HEK293T (cell line): ENCODE measurements around the gene WWOX.

Experiments
- CTCF ChIA-PET: fragments of 350-600 bp; formaldehyde crosslinking; extraction: SDS; loops from one replicate; lab custom pipeline; 2021; ENCODE audit warnings: antibody characterized with exemption, inconsistent platforms; lab: Yijun Ruan, JAX
- POLR2A ChIA-PET: fragments of 350-600 bp; formaldehyde crosslinking; extraction: SDS; loops from one replicate; lab custom pipeline; 2020; ENCODE audit warnings: antibody characterized with exemption, inconsistent platforms; lab: Yijun Ruan, JAX
- DNase-seq: peaks from one replicate; pipeline ENCODE4 v3.0.0; 2012; ENCODE audit warnings: mixed read lengths; ENCODE audit errors: extremely low spot score
- ARNT ChIP-seq: fragments of 450-650 bp; IDR thresholded peaks from 2 replicates; pipeline ENCODE4 v1.6.1; 2017; ENCODE audit warnings: mild to moderate bottlenecking
- BHLHE40 ChIP-seq: fragments of 450-650 bp; IDR thresholded peaks from 2 replicates; pipeline ENCODE4 v1.6.1; 2016; ENCODE audit warnings: mild to moderate bottlenecking, moderate library complexity, borderline replicate concordance
- CTBP1 ChIP-seq: fragments of 450-650 bp; IDR thresholded peaks from 2 replicates; pipeline ENCODE4 v1.6.1; 2016; ENCODE audit warnings: borderline replicate concordance
- ELF4 ChIP-seq: fragments of 450-650 bp; IDR thresholded peaks from 2 replicates; pipeline ENCODE4 v1.6.1; 2017; ENCODE audit warnings: antibody characterized with exemption
- FOXA1 ChIP-seq: fragments of 450-650 bp; IDR thresholded peaks from 2 replicates; pipeline ENCODE4 v1.6.1; 2016; ENCODE audit warnings: mild to moderate bottlenecking
- FOXK2 ChIP-seq: fragments of 450-650 bp; IDR thresholded peaks from 2 replicates; pipeline ENCODE4 v1.6.1; 2016; ENCODE audit warnings: mild to moderate bottlenecking
- FOXM1 ChIP-seq: fragments of 450-650 bp; IDR thresholded peaks from 2 replicates; pipeline ENCODE4 v1.6.1; 2017; ENCODE audit warnings: mild to moderate bottlenecking, borderline replicate concordance
- HDGF ChIP-seq: fragments of 450-650 bp; IDR thresholded peaks from 2 replicates; pipeline ENCODE4 v1.6.1; 2017; ENCODE audit warnings: antibody characterized with exemption, borderline replicate concordance
- L3MBTL2 ChIP-seq: fragments of 450-650 bp; conservative IDR thresholded peaks from 2 replicates; pipeline ENCODE4 v1.6.1; 2016; ENCODE audit warnings: mild to moderate bottlenecking
- LEF1 ChIP-seq: fragments of 450-650 bp; IDR thresholded peaks from 2 replicates; pipeline ENCODE4 v1.6.1; 2017; ENCODE audit warnings: mild to moderate bottlenecking, borderline replicate concordance
- NFRKB ChIP-seq: fragments of 450-650 bp; IDR thresholded peaks from 2 replicates; pipeline ENCODE4 v1.6.1; 2016; ENCODE audit warnings: mild to moderate bottlenecking, moderate library complexity
- PKNOX1 ChIP-seq: fragments of 450-650 bp; IDR thresholded peaks from 2 replicates; pipeline ENCODE4 v1.6.1; 2016
- SP1 ChIP-seq: fragments of 450-650 bp; IDR thresholded peaks from 2 replicates; pipeline ENCODE4 v1.6.1; 2017
- SUZ12 ChIP-seq: fragments of 450-650 bp; IDR thresholded peaks from 2 replicates; pipeline ENCODE4 v1.6.1; 2016; ENCODE audit warnings: mild to moderate bottlenecking
- TARDBP ChIP-seq: fragments of 450-650 bp; IDR thresholded peaks from 2 replicates; pipeline ENCODE4 v1.6.1; 2016
- ZNF384 ChIP-seq: fragments of 450-650 bp; IDR thresholded peaks from 2 replicates; pipeline ENCODE4 v1.6.1; 2016

WWOX gene

GRCh38 chr16:79114759-79115158 is 1015.3 kb downstream of the WWOX start:
- no peak for DNase-seq
- no peak for TF ChIP-seq L3MBTL2
- no peak for TF ChIP-seq FOXM1
- TF ChIP-seq CTBP1: no peak
- TF ChIP-seq HDGF: no peak
- no peak for TF ChIP-seq NFRKB
- no peak for TF ChIP-seq FOXK2
- no peak for TF ChIP-seq TARDBP
- TF ChIP-seq ARNT: no peak
- CTCF ChIA-PET: no interaction called here
- POLR2A ChIA-PET: no interaction called here

GRCh38 chr16:79121906-79122305 is 1022.5 kb downstream of the WWOX start:
- DNase-seq: no peak
- ChIA-PET POLR2A (no interaction called here), CTCF (no interaction called here)
- TF ChIP-seq SP1: no peak
- no peak for TF ChIP-seq FOXM1
- TF ChIP-seq BHLHE40: no peak
- TF ChIP-seq SUZ12: no peak
- no peak for TF ChIP-seq CTBP1
- no peak for TF ChIP-seq L3MBTL2
- no peak for TF ChIP-seq NFRKB

- no peak for DNase-seq
- ChIA-PET POLR2A (no interaction called here), CTCF (no interaction called here)
- TF ChIP-seq HDGF: no peak
Observed at GRCh38 chr16:79122343-79122742, 1022.9 kb downstream of the WWOX start.

DNA sequence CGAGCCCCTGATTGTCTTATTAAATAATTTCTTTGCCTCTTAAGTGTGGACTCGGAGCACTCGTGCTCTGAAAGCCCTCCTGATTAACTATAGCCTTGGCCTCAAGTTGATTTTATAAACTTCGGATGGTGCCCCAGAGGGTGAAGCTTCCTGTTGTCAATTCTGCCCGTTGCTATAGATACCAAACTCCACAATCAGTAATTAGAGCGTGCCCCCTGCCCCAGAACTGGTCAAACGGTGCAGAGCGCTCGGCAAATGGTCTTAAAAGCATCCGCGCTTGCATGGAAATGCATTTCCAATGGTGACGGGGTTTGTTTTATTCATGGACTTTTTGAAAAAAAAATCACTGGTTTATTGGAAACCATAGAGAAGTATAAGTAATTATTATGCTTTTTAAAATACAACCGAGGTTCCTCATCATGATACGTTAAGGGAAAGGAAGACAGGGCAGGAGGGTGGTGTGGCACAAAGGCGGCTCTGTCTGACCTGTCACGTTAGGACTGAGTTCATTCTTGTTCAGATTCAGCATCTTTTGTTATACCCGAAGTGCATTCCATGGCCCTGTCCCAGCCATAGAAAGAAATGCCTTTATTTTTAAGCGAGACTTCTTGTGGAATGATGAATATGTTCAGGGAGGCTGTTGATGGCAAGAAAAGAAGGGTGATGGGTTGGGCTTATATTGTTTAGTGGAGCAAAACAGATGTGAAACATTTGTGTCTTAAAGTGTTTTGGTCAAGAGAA is 1024.7 kb downstream of the WWOX start:
- CTCF ChIA-PET: no interaction called here
- POLR2A ChIA-PET: no interaction called here
- no peak for TF ChIP-seq ELF4
- TF ChIP-seq ARNT: no peak
- no peak for TF ChIP-seq SP1
- no peak for TF ChIP-seq NFRKB
- TF ChIP-seq BHLHE40: no peak
- no peak for TF ChIP-seq FOXK2
- no peak for TF ChIP-seq CTBP1
- no peak for TF ChIP-seq L3MBTL2
- no peak for TF ChIP-seq SUZ12
- TF ChIP-seq HDGF: no peak
- no peak for DNase-seq

GRCh38 chr16:79127766-79128165 is 1028.3 kb downstream of the WWOX start:
- POLR2A ChIA-PET: no interaction called here
- no peak for TF ChIP-seq CTBP1
- no peak for DNase-seq

GRCh38 chr16:79128706-79129105 is 1029.3 kb downstream of the WWOX start:
- no peak for DNase-seq
- POLR2A ChIA-PET: no interaction called here

More at GRCh38 chr16:79127766-79128165, 1028.3 kb downstream of the WWOX start:
- CTCF ChIA-PET: interaction anchor here (0.7 kb wide), 1 partner anchor 120 kb away, joined by 3 read pairs; no protein-coding TSS in a partner anchor

GRCh38 chr16:79130616-79131015 is 1031.2 kb downstream of the WWOX start:
- no peak for DNase-seq
- TF ChIP-seq SP1 (no peak), HDGF (no peak), ELF4 (no peak), CTBP1 (no peak), FOXM1 (no peak), SUZ12 (no peak), FOXA1 (no peak), NFRKB (no peak), BHLHE40 (no peak), ZNF384 (no peak), L3MBTL2 (no peak), LEF1 (no peak), TARDBP (no peak)
- ChIA-PET CTCF (no interaction called here), POLR2A (no interaction called here)

More at GRCh38 chr16:79128706-79129105, 1029.3 kb downstream of the WWOX start:
- CTCF ChIA-PET: no interaction called here
- TF ChIP-seq TARDBP (no peak), BHLHE40 (no peak), ZNF384 (no peak), LEF1 (no peak), PKNOX1 (no peak), SP1 (no peak)

- ChIA-PET POLR2A (no interaction called here), CTCF (no interaction called here)
- no peak for DNase-seq
- TF ChIP-seq SUZ12 (no peak), TARDBP (no peak), HDGF (no peak), ELF4 (no peak), LEF1 (no peak), BHLHE40 (no peak), FOXA1 (no peak), CTBP1 (no peak), FOXK2 (no peak), ZNF384 (no peak), NFRKB (no peak), ARNT (no peak), FOXM1 (no peak), PKNOX1 (no peak), SP1 (no peak)
Observed at GRCh38 chr16:79131321-79132075, 1032.0 kb downstream of the WWOX start.
